ENCODE results near the gene IMMT. TPM values are rescaled to one million over a fixed set of nuclear protein-coding genes. Genes with fewer than 3 reads are reported as not detected.
A peak's percentile ranks its signal among the peaks of the same experiment; 100 is the strongest.

Gene IMMT
- total and polyA plus RNA-seq, 2 donors (not counting 1 experiment from before 2014, with no cell fraction given): 23.5 to 66.0 TPM

DNA sequence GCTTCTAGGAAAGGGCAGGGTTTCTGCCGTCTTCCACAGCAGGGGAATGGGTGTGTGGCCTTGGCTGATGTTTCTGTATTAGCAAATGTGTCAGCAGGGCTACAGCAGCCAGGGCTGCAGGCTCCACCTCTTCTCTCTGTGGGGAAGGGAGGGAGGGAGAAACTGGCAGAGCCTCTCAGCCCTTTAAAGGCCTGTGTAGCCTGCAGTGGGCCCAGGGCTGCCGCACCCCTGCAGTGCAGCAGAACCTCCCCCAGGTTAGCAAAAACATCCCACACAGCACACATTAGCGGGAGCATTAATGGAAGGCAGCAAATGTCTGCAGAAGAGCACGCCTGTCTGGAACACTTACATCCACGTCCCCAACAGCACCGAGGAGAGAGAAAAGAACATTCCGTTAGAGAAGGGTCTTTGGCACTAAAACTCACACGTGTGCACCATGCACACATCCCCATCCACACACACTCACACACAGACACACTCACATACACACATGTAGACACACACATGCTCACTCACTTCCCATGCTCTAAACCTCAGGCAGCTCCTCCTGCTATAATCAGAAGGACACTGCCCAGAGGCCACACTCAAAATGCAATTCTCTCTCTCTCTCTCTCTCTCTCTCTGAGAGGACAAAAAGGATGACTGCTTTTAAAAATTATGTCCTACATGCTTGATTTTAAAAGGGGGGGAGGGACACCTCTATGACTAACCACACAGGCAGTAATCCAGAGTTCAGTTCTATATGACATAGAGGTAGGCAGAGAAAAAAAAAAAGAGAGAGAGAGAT lies 28.1 kb upstream of the IMMT start:
- Histone ChIP-seq H3K27me3 (replicated peaks in 1 of 4; ENCODE audit: control extremely low read depth in 1 of 4, control insufficient read depth in 3 of 4, insufficient read depth in 4 of 4, low read length in 3 of 4) (no peaks in the 10 kb centered on the region), H3K79me2 (ENCODE audit: control insufficient read depth, insufficient read depth, low read length) (no peaks in the 10 kb centered on the region), H3K27ac (ENCODE audit: low read length in 2 of 2) (no peak overlapping the region), H2AFZ (ENCODE audit: insufficient read depth, low read depth, low read length, poor library complexity, severe bottlenecking) (no peak overlapping the region), H4K20me1 (ENCODE audit: control insufficient read depth, insufficient read depth, low read length, poor library complexity, severe bottlenecking) (no peaks in the 10 kb centered on the region), H3K9me3 (ENCODE audit: control extremely low read depth in 1 of 3, control insufficient read depth in 2 of 3, insufficient read depth in 1 of 3, low read length in 2 of 3) (no peaks in the 10 kb centered on the region), H3K4me2 (replicated peaks; ENCODE audit: low read depth, low read length, poor library complexity, severe bottlenecking) (no peak overlapping the region), H3K4me1 (ENCODE audit: control insufficient read depth in 2 of 2, insufficient read depth in 2 of 2, low read length in 2 of 2) (peaks cover 36 to 41% of the 10 kb centered on the region in 2 donors), H3K4me3 (ENCODE audit: control extremely low read depth in 1 of 5, extremely low read depth in 1 of 5, insufficient read depth in 1 of 5, low read depth in 2 of 5, low read length in 4 of 5) (no peak overlapping the region), H3K9ac (ENCODE audit: low read length) (no peak overlapping the region), H3K36me3 (replicated peaks in 1 of 2; ENCODE audit: control extremely low read depth in 1 of 2, control insufficient read depth in 1 of 2, extremely low read depth in 1 of 2, insufficient read depth in 2 of 2, low read length in 1 of 2) (no peaks in the 10 kb centered on the region)
- ChIA-PET CTCF (interaction anchor here (1.3 to 5.0 kb wide), 4 partner anchors 24 to 218 kb away, joined by 4 to 69 read pairs (median 11); partner anchors contain the start of genes KDM3A and MRPL35), POLR2A (interaction anchor here (1.3 kb wide), 1 partner anchor 14 kb away, joined by 3 read pairs; no protein-coding TSS in a partner anchor)
- Mint-ChIP-seq H3K4me1 (peaks cover 36% of the 10 kb centered on the region), H3K27ac (peak overlapping the region; percentile 56), H3K9me3 (ENCODE audit: insufficient read depth) (no peaks in the 10 kb centered on the region), H3K4me3 (no peak overlapping the region), H3K27me3 (no peaks in the 10 kb centered on the region)
- ATAC-seq (ENCODE audit: low read depth) (no peak), DNase-seq (no peak)
- TF ChIP-seq EZH2 (IDR thresholded peaks at IDR 0.05; ENCODE audit: borderline replicate concordance, insufficient read depth, low read depth, low read length, poor library complexity, severe bottlenecking) (no peak), CTCF (IDR thresholded peaks at IDR 0.05) (no peak)
- intact Hi-C loops (cut with micrococcal nuclease): loop anchor here (5.0 kb wide), 1 partner anchor 219 kb away; the partner anchor contains the start of gene KDM3A
- WGBS (ENCODE audit: insufficient coverage): 90% methylated on average over 7 of the region's 8 CpGs

All from B cell (primary cell).